Measurements from ENCODE around the gene PAXX.

PAXX gene

GRCh38 chr9:136974817-136975535 is 17.2 kb upstream of the PAXX start:
- Histone ChIP-seq H3K4me1 (ENCODE audit: control insufficient read depth, insufficient read depth, low read length) (no peaks in the 10 kb centered on the region), H3K27ac (ENCODE audit: low read depth, low read length) (no peak overlapping the region), H3K27me3 (ENCODE audit: control insufficient read depth, insufficient read depth, low read length) (no peaks in the 10 kb centered on the region), H3K36me3 (ENCODE audit: control insufficient read depth, insufficient read depth, low read length) (no peaks in the 10 kb centered on the region), H3K9ac (ENCODE audit: low read length) (no peak overlapping the region), H3K4me3 (ENCODE audit: low read length) (no peak overlapping the region)

- H3K27me3 ChIP-seq (ENCODE audit: control insufficient read depth, insufficient read depth, low read length), result no peaks in the 10 kb centered on the region
Measured at GRCh38 chr9:136975644-136976043, 16.6 kb upstream of the PAXX start.

GRCh38 chr9:136977223-136977622 is 15.0 kb upstream of the PAXX start, which contains the start of gene PTGDS:
Gene PTGDS (plus strand): TSS chr9:136977504. CDS start chr9:136977579, 75 bp downstream.
- H3K9ac ChIP-seq (ENCODE audit: low read length), result no peak within 1 kb of the TSS
- H3K27me3 ChIP-seq (ENCODE audit: control insufficient read depth, insufficient read depth, low read length), result peaks cover 2% of the 10 kb centered on the region
- no peak within 1 kb of the TSS for H3K27ac ChIP-seq (ENCODE audit: low read depth, low read length)
- H3K36me3 ChIP-seq (ENCODE audit: control insufficient read depth, insufficient read depth, low read length), result no peaks in the 10 kb centered on the region
- no peaks in the 10 kb centered on the region for H3K4me1 ChIP-seq (ENCODE audit: control insufficient read depth, insufficient read depth, low read length)
- H3K4me3 ChIP-seq (ENCODE audit: low read length), result peak within 1 kb of the TSS; percentile 51

More at GRCh38 chr9:136975644-136976043, 16.6 kb upstream of the PAXX start:
- no peak overlapping the region for H3K27ac ChIP-seq (ENCODE audit: low read depth, low read length)
- no peaks in the 10 kb centered on the region for H3K4me1 ChIP-seq (ENCODE audit: control insufficient read depth, insufficient read depth, low read length)
- H3K4me3 ChIP-seq (ENCODE audit: low read length), result no peak overlapping the region
- H3K9ac ChIP-seq (ENCODE audit: low read length), result no peak overlapping the region
- no peaks in the 10 kb centered on the region for H3K36me3 ChIP-seq (ENCODE audit: control insufficient read depth, insufficient read depth, low read length)

- no peaks in the 10 kb centered on the region for H3K4me1 ChIP-seq (ENCODE audit: control insufficient read depth, insufficient read depth, low read length)
- peak overlapping the region; percentile 51 for H3K4me3 ChIP-seq (ENCODE audit: low read length)
- H3K27ac ChIP-seq (ENCODE audit: low read depth, low read length), result no peak overlapping the region
- no peaks in the 10 kb centered on the region for H3K36me3 ChIP-seq (ENCODE audit: control insufficient read depth, insufficient read depth, low read length)
- no peak overlapping the region for H3K9ac ChIP-seq (ENCODE audit: low read length)
- H3K27me3 ChIP-seq (ENCODE audit: control insufficient read depth, insufficient read depth, low read length), result peaks cover 3% of the 10 kb centered on the region
Measured at GRCh38 chr9:136977649-136978072, 14.6 kb upstream of the PAXX start.

- Histone ChIP-seq H3K27ac (ENCODE audit: low read depth, low read length) (no peak overlapping the region), H3K36me3 (ENCODE audit: control insufficient read depth, insufficient read depth, low read length) (no peaks in the 10 kb centered on the region), H3K27me3 (ENCODE audit: control insufficient read depth, insufficient read depth, low read length) (peaks cover 9% of the 10 kb centered on the region), H3K4me3 (ENCODE audit: low read length) (peak overlapping the region; percentile 51), H3K9ac (ENCODE audit: low read length) (no peak overlapping the region), H3K4me1 (ENCODE audit: control insufficient read depth, insufficient read depth, low read length) (no peaks in the 10 kb centered on the region)
Measured at GRCh38 chr9:136978073-136978864, 14.0 kb upstream of the PAXX start.

GRCh38 chr9:136978865-136979544 is 13.2 kb upstream of the PAXX start:
- Histone ChIP-seq H3K36me3 (ENCODE audit: control insufficient read depth, insufficient read depth, low read length) (no peaks in the 10 kb centered on the region), H3K27me3 (ENCODE audit: control insufficient read depth, insufficient read depth, low read length) (peaks cover 9% of the 10 kb centered on the region), H3K27ac (ENCODE audit: low read depth, low read length) (no peak overlapping the region), H3K4me1 (ENCODE audit: control insufficient read depth, insufficient read depth, low read length) (no peaks in the 10 kb centered on the region), H3K9ac (ENCODE audit: low read length) (no peak overlapping the region), H3K4me3 (ENCODE audit: low read length) (no peak overlapping the region)

GRCh38 chr9:136979769-136980587 is 12.2 kb upstream of the PAXX start:
- H3K4me1 ChIP-seq (ENCODE audit: control insufficient read depth, insufficient read depth, low read length), result no peaks in the 10 kb centered on the region
- no peak overlapping the region for H3K27ac ChIP-seq (ENCODE audit: low read depth, low read length)
- peaks cover 13% of the 10 kb centered on the region for H3K27me3 ChIP-seq (ENCODE audit: control insufficient read depth, insufficient read depth, low read length)
- no peak overlapping the region for H3K4me3 ChIP-seq (ENCODE audit: low read length)
- H3K9ac ChIP-seq (ENCODE audit: low read length), result no peak overlapping the region
- no peaks in the 10 kb centered on the region for H3K36me3 ChIP-seq (ENCODE audit: control insufficient read depth, insufficient read depth, low read length)

GRCh38 chr9:136980669-136981478 is 11.3 kb upstream of the PAXX start:
- peaks cover 19% of the 10 kb centered on the region for H3K27me3 ChIP-seq (ENCODE audit: control insufficient read depth, insufficient read depth, low read length)
- no peak overlapping the region for H3K4me3 ChIP-seq (ENCODE audit: low read length)
- no peaks in the 10 kb centered on the region for H3K36me3 ChIP-seq (ENCODE audit: control insufficient read depth, insufficient read depth, low read length)
- no peaks in the 10 kb centered on the region for H3K4me1 ChIP-seq (ENCODE audit: control insufficient read depth, insufficient read depth, low read length)
- no peak overlapping the region for H3K27ac ChIP-seq (ENCODE audit: low read depth, low read length)
- H3K9ac ChIP-seq (ENCODE audit: low read length), result no peak overlapping the region

- Histone ChIP-seq H3K36me3 (ENCODE audit: control insufficient read depth, insufficient read depth, low read length) (no peaks in the 10 kb centered on the region), H3K27ac (ENCODE audit: low read depth, low read length) (no peak overlapping the region), H3K4me1 (ENCODE audit: control insufficient read depth, insufficient read depth, low read length) (no peaks in the 10 kb centered on the region), H3K9ac (ENCODE audit: low read length) (no peak overlapping the region), H3K27me3 (ENCODE audit: control insufficient read depth, insufficient read depth, low read length) (peaks cover 22% of the 10 kb centered on the region), H3K4me3 (ENCODE audit: low read length) (no peak overlapping the region)
Measured at GRCh38 chr9:136981588-136982231, 10.5 kb upstream of the PAXX start.

- Histone ChIP-seq H3K36me3 (ENCODE audit: control insufficient read depth, insufficient read depth, low read length) (no peaks in the 10 kb centered on the region), H3K4me1 (ENCODE audit: control insufficient read depth, insufficient read depth, low read length) (no peaks in the 10 kb centered on the region), H3K27me3 (ENCODE audit: control insufficient read depth, insufficient read depth, low read length) (peaks cover 22% of the 10 kb centered on the region), H3K9ac (ENCODE audit: low read length) (no peak within 1 kb of the TSS), H3K27ac (ENCODE audit: low read depth, low read length) (no peak within 1 kb of the TSS), H3K4me3 (ENCODE audit: low read length) (no peak within 1 kb of the TSS)
Measured at GRCh38 chr9:136982232-136983051, 9.8 kb upstream of the PAXX start, which contains the start of gene LCNL1. Gene LCNL1 (plus strand): TSS chr9:136982993. CDS start chr9:136983587, 594 bp downstream.
